ENCODE measurements around the gene GLIS2. TPM values are rescaled to one million over a fixed set of nuclear protein-coding genes. Genes with fewer than 3 reads are reported as not detected.

GLIS2 gene
- total and polyA plus RNA-seq, 4 donors = 12.3 to 72.6 (median 29.3) TPM

DNA sequence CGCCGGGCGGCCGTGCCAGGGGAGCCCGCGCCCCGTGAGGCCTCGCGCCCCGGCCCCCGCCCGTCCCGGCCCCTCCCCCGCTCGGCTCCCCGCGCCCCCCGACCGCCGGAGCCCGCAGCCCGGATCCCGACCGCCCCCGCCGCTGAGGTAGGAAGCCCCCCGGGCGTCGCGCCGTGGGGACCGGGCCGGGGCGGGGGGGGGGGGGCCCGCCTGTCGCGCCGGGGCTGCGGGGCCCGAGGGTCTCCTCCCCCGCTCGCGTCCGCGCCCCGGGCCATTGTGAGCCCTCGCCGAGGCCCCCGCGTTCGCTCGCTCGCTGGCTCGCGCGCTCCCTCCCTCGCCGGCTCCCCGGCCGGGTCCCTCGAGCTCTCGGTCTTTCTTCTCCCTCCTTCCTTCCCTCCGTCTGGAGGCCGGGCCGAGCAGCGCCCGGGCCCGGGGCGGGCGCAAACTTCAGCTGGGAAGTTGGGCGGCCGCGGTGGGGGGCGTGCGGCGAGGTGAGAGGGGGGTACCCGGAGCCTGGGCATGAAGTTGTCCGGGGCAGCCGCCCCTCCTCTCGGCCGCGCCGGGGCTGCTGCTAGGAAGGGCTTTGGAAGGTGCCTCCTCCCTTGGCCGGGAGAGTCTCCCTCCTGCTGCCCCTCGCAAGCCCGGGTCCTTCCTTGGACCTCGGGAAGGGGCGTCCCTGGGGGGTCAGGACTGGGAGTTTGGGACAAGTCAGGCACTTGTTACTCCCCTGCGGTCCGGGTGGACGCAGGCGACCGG lies 419 bp downstream of the GLIS2 start:
- WGBS, 2 donors = 1 to 2% methylated on average over 41 to 93 of the region's 93 CpGs
- Histone ChIP-seq H3K27me3 (ENCODE audit: control insufficient read depth in 1 of 2, insufficient read depth in 2 of 2, low read length in 1 of 2) (no peaks in the 10 kb centered on the region), H3K36me3 (ENCODE audit: control insufficient read depth in 1 of 2, insufficient read depth in 2 of 2, low read length in 1 of 2) (no peaks in the 10 kb centered on the region), H3K27ac (ENCODE audit: low read depth in 1 of 2, low read length in 2 of 2) (peak overlapping the region; percentile 44 to 72), H3K9me3 (ENCODE audit: control insufficient read depth, low read length) (no peaks in the 10 kb centered on the region), H3K4me3 (ENCODE audit: low read length in 2 of 2) (peak overlapping the region; percentile 52 to 92), H3K4me1 (ENCODE audit: control insufficient read depth in 1 of 2, insufficient read depth in 2 of 2, low read length in 2 of 2) (no peaks in the 10 kb centered on the region)
- intact Hi-C loops (cut with DNase I) = loop anchor here in 1 of 2 donors (5.0 to 10.0 kb wide), 2 partner anchors 56 to 361 kb away; partner anchors contain the start of gene VASN
- ATAC-seq (ENCODE audit: low FRiP score) = no peak
- peak in 1 of 2 donors; percentile 54 for DNase-seq

DNA sequence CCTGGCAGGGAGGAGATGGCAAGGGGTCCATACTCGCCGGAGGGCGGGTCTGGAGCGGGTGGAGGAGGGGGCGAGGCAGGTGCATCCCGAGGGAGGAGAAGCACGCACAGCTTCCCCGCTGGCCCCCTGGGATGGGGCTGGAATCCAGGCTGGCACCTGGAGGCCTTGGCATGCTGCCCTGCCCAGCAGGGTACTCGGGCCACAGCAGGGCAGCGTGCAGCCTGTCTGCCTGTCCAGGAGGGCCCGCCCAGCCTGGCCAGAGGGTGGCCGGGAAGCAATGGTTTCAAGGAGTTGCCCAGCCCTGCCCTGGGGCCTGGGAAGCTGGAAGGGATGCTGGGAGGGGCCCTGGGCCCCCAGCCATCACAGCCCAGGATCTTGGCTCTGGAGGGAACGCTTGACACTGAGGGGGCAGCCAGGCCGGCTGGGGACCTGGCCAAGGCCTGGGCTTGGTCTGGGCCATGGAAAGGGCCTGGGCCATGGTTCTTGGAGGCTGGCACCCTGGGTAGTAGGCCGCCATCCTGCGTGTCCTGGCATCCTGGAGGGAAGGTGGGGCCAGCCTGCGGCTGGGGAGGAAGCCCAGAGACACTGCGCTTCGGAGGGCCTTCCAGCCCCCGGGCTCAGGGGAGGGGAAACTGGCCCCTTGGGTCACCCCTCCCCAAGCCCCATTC lies 1.1 kb downstream of the GLIS2 start:
- Histone ChIP-seq H3K4me1 (ENCODE audit: control insufficient read depth in 1 of 2, insufficient read depth in 2 of 2, low read length in 2 of 2) (no peaks in the 10 kb centered on the region), H3K27me3 (ENCODE audit: control insufficient read depth in 1 of 2, insufficient read depth in 2 of 2, low read length in 1 of 2) (no peaks in the 10 kb centered on the region), H3K27ac (ENCODE audit: low read depth in 1 of 2, low read length in 2 of 2) (peak overlapping the region in 1 of 2 donors; percentile 72), H3K9me3 (ENCODE audit: control insufficient read depth, low read length) (no peaks in the 10 kb centered on the region), H3K36me3 (ENCODE audit: control insufficient read depth in 1 of 2, insufficient read depth in 2 of 2, low read length in 1 of 2) (no peaks in the 10 kb centered on the region), H3K4me3 (ENCODE audit: low read length in 2 of 2) (peak overlapping the region; percentile 52 to 92)
- 2 to 6% methylated on average over 17 to 20 of the region's 20 CpGs for WGBS, 2 donors
- intact Hi-C loops (cut with DNase I) = loop anchor here in 1 of 2 donors (5.0 to 10.0 kb wide), 2 partner anchors 55 to 362 kb away; partner anchors contain the start of gene VASN
- peak; percentile 87 to 88 for DNase-seq
- peak; percentile 74 for ATAC-seq (ENCODE audit: low FRiP score)

DNA sequence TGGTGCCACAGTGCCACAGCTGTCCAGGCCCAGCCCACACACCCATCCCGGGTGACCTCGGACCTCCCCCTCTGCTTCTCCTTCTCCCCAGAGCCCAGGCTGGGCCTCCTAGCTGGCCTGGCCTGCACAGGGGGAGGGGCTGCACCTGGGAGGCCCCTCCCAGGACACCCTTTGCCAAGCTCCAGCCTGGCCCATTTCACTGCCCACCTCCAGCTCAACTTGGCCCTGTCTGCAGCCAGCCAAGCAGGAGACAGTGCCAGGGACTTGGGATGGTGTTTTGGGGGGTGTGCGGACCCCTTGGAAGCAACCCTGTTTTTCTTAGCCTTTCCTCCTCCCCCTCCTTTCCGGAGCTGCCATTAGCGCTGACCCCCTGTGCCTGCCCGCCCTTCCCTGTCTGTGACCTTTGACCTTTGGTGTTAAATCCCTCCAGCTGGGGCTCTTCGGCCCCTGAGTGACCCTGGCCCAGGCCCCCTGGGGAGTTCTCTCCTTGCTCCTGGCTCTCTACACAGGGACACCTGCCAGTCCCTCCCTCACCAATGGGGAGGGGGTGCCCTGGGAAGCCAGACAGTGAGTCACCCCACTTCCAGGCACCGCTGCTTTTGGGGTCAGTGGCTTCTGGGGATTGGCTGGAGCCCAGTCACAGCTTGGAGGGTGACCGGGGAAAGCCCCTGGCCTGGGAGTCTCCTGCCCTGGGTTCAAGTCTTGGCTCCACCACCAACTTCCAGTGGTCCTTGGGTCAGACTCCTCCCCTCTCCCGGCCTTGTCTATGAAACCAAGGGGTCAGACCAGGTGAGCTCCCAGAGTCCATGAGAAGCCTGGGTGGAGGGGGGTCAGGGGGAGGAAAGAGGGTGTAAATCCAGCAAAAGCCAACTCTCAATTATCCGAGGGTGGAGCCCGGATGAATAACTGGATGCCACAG lies 1.9 kb downstream of the GLIS2 start:
- H3K27me3 ChIP-seq (ENCODE audit: control insufficient read depth in 1 of 2, insufficient read depth in 2 of 2, low read length in 1 of 2) = no peaks in the 10 kb centered on the region
- DNase-seq (peak in 1 of 2 donors; percentile 82), ATAC-seq (ENCODE audit: low FRiP score) (peak; percentile 20)
- WGBS, 2 donors = 6 to 7% methylated on average over 12 of the region's 12 CpGs
- no peak overlapping the region for H3K4me3 ChIP-seq (ENCODE audit: low read length in 2 of 2)
- no peaks in the 10 kb centered on the region for H3K4me1 ChIP-seq (ENCODE audit: control insufficient read depth in 1 of 2, insufficient read depth in 2 of 2, low read length in 2 of 2)
- no peaks in the 10 kb centered on the region for H3K36me3 ChIP-seq (ENCODE audit: control insufficient read depth in 1 of 2, insufficient read depth in 2 of 2, low read length in 1 of 2)
- peak overlapping the region in 1 of 2 donors; percentile 72 for H3K27ac ChIP-seq (ENCODE audit: low read depth in 1 of 2, low read length in 2 of 2)
- intact Hi-C loops (cut with DNase I) = loop anchor here in 1 of 2 donors (5.0 to 10.0 kb wide), 2 partner anchors 55 to 363 kb away; partner anchors contain the start of gene VASN
- H3K9me3 ChIP-seq (ENCODE audit: control insufficient read depth, low read length) = no peaks in the 10 kb centered on the region

DNA sequence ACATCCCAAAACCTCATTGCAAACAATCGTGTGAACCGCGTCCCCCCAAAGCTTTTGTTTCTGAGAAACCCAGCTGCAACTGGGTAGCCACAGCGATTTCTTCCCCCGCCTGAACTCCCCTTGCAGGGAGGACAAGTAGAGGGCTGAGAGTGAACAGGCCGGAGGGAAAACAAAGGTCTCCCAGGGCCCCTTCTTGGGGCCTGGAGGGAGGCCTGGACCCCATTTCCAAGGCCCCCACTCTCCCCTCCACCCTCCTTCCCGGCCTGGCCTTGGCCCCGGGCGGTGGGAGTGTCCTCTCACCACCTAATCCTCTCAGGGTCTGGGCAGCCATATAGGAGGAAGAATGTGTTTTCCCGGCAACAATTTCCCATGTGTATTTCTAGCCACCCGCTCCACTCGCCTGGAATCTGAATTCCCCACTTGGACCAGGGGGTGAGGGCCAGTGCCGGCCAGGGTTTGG lies 2.6 kb downstream of the GLIS2 start:
- Histone ChIP-seq H3K9me3 (ENCODE audit: control insufficient read depth, low read length) (no peaks in the 10 kb centered on the region), H3K36me3 (ENCODE audit: control insufficient read depth in 1 of 2, insufficient read depth in 2 of 2, low read length in 1 of 2) (no peaks in the 10 kb centered on the region), H3K4me3 (ENCODE audit: low read length in 2 of 2) (no peak overlapping the region), H3K27ac (ENCODE audit: low read depth in 1 of 2, low read length in 2 of 2) (peak overlapping the region; percentile 39 to 72), H3K27me3 (ENCODE audit: control insufficient read depth in 1 of 2, insufficient read depth in 2 of 2, low read length in 1 of 2) (no peaks in the 10 kb centered on the region), H3K4me1 (ENCODE audit: control insufficient read depth in 1 of 2, insufficient read depth in 2 of 2, low read length in 2 of 2) (no peaks in the 10 kb centered on the region)
- peak in 1 of 2 donors; percentile 51 for DNase-seq
- ATAC-seq (ENCODE audit: low FRiP score) = no peak
- WGBS, 2 donors = 12 to 18% methylated on average over 13 of the region's 13 CpGs
- intact Hi-C loops (cut with DNase I) = loop anchor here in 1 of 2 donors (5.0 to 10.0 kb wide), 2 partner anchors 54 to 364 kb away; partner anchors contain the start of gene VASN

DNA sequence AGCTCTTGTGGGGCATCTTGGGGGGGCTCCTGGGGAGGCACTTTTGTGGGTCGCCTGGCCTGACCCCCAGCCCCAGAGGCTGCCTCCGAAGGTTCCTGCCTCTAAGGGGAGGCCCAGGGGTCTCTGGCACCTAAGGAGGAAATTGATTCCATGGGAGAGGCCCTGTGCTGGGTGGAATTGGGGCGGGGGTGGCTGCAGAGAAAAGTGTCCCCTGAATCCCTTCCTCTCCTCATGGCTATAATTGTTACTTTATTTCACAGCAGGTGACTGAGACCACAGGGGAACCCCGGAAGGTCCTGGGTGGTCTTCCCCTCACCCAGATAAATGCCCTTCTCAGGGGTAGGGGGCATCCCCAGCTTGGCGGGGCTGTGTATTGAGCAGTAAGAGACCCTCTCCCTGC lies 3.1 kb downstream of the GLIS2 start:
- H3K9me3 ChIP-seq (ENCODE audit: control insufficient read depth, low read length) = no peaks in the 10 kb centered on the region
- no peaks in the 10 kb centered on the region for H3K36me3 ChIP-seq (ENCODE audit: control insufficient read depth in 1 of 2, insufficient read depth in 2 of 2, low read length in 1 of 2)
- intact Hi-C loops (cut with DNase I) = loop anchor here in 1 of 2 donors (5.0 to 10.0 kb wide), 2 partner anchors 53 to 364 kb away; partner anchors contain the start of gene VASN
- H3K4me3 ChIP-seq (ENCODE audit: low read length in 2 of 2) = no peak overlapping the region
- peak overlapping the region; percentile 39 to 72 for H3K27ac ChIP-seq (ENCODE audit: low read depth in 1 of 2, low read length in 2 of 2)
- DNase-seq (peak in 1 of 2 donors; percentile 40), ATAC-seq (ENCODE audit: low FRiP score) (no peak)
- WGBS, 2 donors = 56 to 61% methylated on average over 5 of the region's 5 CpGs
- H3K27me3 ChIP-seq (ENCODE audit: control insufficient read depth in 1 of 2, insufficient read depth in 2 of 2, low read length in 1 of 2) = no peaks in the 10 kb centered on the region
- H3K4me1 ChIP-seq (ENCODE audit: control insufficient read depth in 1 of 2, insufficient read depth in 2 of 2, low read length in 2 of 2) = no peaks in the 10 kb centered on the region

DNA sequence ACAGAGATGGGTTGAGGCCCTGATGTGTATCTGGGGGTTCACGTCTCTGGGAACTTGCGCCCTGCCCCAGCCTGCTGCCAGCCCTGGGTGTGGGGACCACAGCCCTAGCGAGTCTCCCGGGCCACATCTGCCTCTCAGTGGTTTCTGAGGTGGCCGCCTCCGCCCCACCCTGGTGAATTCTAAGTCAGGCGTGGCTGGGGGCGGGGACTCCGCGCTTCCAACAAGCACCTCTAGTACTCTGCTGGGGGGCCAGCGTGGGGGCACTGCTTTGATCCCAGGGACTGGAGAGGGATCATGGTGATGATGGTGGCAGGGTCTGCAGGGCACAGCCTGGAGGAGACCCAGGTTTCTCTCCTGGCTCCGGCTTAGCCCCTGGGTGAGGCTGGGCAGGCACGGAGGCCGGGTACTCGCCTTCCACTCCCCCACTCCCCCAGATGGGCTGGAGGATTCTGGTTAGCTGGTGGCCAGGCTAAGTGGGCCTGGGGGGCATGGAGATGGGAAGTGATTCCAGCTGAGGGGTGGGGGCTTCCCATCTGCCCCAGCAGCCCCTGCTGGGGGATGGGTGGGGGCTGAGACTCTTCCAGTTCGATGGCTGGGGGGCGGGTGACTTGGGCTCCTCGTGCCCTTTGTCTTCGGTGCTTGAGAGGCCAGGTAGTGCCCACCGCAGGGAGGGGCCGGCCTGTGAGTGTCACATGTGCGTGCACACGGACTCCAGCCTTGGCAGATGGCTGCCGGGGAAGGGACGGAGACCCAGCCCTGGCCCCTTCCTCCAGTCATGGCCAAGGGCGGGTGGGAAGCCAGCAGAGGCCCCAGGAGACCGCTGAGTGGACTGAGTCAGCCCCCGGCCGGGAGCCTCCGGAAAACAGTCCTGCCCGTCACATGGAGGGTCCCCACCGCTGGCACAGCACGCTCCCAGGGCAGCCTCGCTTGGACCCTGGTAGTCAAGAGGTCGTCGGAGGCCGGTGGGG lies 3.9 kb downstream of the GLIS2 start:
- peak; percentile 74 to 91 for DNase-seq
- no peak for ATAC-seq (ENCODE audit: low FRiP score)
- no peak overlapping the region for H3K4me3 ChIP-seq (ENCODE audit: low read length in 2 of 2)

DNA sequence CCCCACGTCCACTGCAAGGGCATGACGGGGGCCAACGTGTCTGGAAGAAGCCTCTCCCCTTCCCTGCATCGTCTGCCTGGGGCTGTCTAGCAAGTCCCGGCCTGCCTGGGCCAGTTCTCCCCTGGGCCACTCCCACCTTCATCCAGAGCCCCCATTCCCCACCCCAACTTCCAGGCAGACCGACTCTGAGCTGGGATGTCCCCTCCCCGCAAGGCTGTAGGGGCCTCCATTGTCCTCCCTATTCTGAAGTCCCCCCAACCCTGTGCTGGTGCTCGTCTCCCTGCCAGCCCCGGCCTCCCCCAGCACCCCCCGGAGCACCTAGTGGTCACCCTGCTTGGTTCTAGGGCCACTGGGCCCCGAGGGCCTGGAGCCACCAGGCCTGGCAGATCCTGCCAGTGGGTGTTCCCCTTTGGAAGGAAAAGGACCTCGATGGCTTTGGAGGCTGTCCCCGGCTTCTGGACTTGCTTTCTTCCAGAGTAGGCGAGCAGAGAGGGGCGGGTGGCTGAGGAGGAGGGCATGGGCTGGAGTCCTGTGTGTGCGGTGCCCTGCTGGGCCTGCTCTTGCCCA lies 4.8 kb downstream of the GLIS2 start:
- WGBS, 2 donors = 14 to 17% methylated on average over 16 of the region's 16 CpGs
- Histone ChIP-seq H3K9me3 (ENCODE audit: control insufficient read depth, low read length) (no peaks in the 10 kb centered on the region), H3K27me3 (ENCODE audit: control insufficient read depth in 1 of 2, insufficient read depth in 2 of 2, low read length in 1 of 2) (no peaks in the 10 kb centered on the region), H3K4me3 (ENCODE audit: low read length in 2 of 2) (no peak overlapping the region), H3K27ac (ENCODE audit: low read depth in 1 of 2, low read length in 2 of 2) (peak overlapping the region in 1 of 2 donors; percentile 72), H3K36me3 (ENCODE audit: control insufficient read depth in 1 of 2, insufficient read depth in 2 of 2, low read length in 1 of 2) (no peaks in the 10 kb centered on the region), H3K4me1 (ENCODE audit: control insufficient read depth in 1 of 2, insufficient read depth in 2 of 2, low read length in 2 of 2) (peaks cover 0 to 2% of the 10 kb centered on the region in 2 donors)
- intact Hi-C loops (cut with DNase I) = loop anchor here in 1 of 2 donors (5.0 kb wide), 1 partner anchor 48 kb away; the partner anchor contains the start of gene TFAP4
- ATAC-seq (ENCODE audit: low FRiP score) (no peak), DNase-seq (no peak)

More for the DNA sequence above, 3.9 kb downstream of the GLIS2 start:
- Histone ChIP-seq H3K36me3 (ENCODE audit: control insufficient read depth in 1 of 2, insufficient read depth in 2 of 2, low read length in 1 of 2) (no peaks in the 10 kb centered on the region), H3K27ac (ENCODE audit: low read depth in 1 of 2, low read length in 2 of 2) (peak overlapping the region; percentile 10 to 72), H3K9me3 (ENCODE audit: control insufficient read depth, low read length) (no peaks in the 10 kb centered on the region), H3K4me1 (ENCODE audit: control insufficient read depth in 1 of 2, insufficient read depth in 2 of 2, low read length in 2 of 2) (no peaks in the 10 kb centered on the region), H3K27me3 (ENCODE audit: control insufficient read depth in 1 of 2, insufficient read depth in 2 of 2, low read length in 1 of 2) (no peaks in the 10 kb centered on the region)
- intact Hi-C loops (cut with DNase I) = loop anchor here in 1 of 2 donors (5.0 to 10.0 kb wide), 3 partner anchors 47 to 365 kb away; partner anchors contain the start of genes TFAP4 and VASN
- 8 to 15% methylated on average over 35 to 37 of the region's 37 CpGs for WGBS, 2 donors

All from aorta (tissue), 5 donors.